ENCODE measurements around the gene ESD.
A peak's percentile ranks its signal among the peaks of the same experiment; 100 is the strongest.

The ESD gene

GRCh38 chr13:46797501-46798237, 708 bp upstream of the ESD start:
- Histone ChIP-seq H3K4me3 (ENCODE audit: low read depth, low read length) (peak overlapping the region; percentile 96), H3K9me3 (ENCODE audit: control insufficient read depth, insufficient read depth, low read depth, low read length) (no peaks in the 10 kb centered on the region), H3K36me3 (ENCODE audit: control insufficient read depth in 2 of 2, insufficient read depth in 1 of 2, low read length in 2 of 2) (peaks cover 3 to 7% of the 10 kb centered on the region in 2 experiments; a peak in 1 of 3 replicates), H3K27ac (ENCODE audit: extremely low read depth, low read depth, low read length) (peak overlapping the region; percentile 57; the same call in 1 of the 2 replicates), H3K4me1 (ENCODE audit: control insufficient read depth, insufficient read depth, low read length) (no peaks in the 10 kb centered on the region; the same call in 1 of the 2 replicates)
- ChIA-PET CTCF (no interaction called here), POLR2A (no interaction called here)
- TF ChIP-seq SCRT2 (tag by site-specific recombination; IDR thresholded peaks at IDR 0.05) (peak; percentile 62; the same call in 1 of the 2 replicates), ZNF140 (tag by site-specific recombination; IDR thresholded peaks at IDR 0.05) (no peak)

DNA sequence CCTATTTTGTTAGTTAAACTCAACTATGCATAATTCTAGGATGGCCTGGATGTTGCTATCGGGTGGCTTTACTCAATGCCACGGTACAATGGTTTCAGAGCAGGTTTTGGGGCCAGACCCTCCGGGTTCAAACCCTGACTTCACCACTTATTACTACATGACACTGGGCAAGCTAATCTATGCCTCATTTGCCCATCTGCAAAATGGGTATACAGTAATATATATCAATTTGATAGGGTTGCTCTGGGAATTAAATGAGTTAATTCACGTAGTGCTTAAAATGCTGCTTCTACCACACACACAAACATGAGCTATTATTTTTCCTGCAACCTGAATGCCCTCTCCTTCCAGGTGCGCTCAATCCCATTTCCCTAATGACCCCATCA, 839 bp downstream of the ESD start:
- Histone ChIP-seq H3K9me3 (ENCODE audit: control insufficient read depth, insufficient read depth, low read depth, low read length) (no peaks in the 10 kb centered on the region), H3K27ac (ENCODE audit: extremely low read depth, low read depth, low read length) (no peak overlapping the region; the same call in 1 of the 2 replicates), H3K36me3 (ENCODE audit: control insufficient read depth in 2 of 2, insufficient read depth in 1 of 2, low read length in 2 of 2) (peaks cover 7 to 9% of the 10 kb centered on the region in 2 experiments; a peak in 2 of 3 replicates), H3K4me3 (ENCODE audit: low read depth, low read length) (peak overlapping the region; percentile 96), H3K4me1 (ENCODE audit: control insufficient read depth, insufficient read depth, low read length) (no peaks in the 10 kb centered on the region; the same call in 1 of the 2 replicates)
- ChIA-PET POLR2A (no interaction called here), CTCF (no interaction called here)
- TF ChIP-seq ZSCAN30 (tag by site-specific recombination; IDR thresholded peaks at IDR 0.05) = 0 out of 2 replicates have a peak, but pooled peaks have one; percentile 18
- TF ChIP-seq ZNF658 (tag by site-specific recombination; IDR thresholded peaks at IDR 0.05) = no peak
- TF ChIP-seq ZNF549 (tag by site-specific recombination; IDR thresholded peaks at IDR 0.05) = no peak
- TF ChIP-seq ZNF76 (tag by site-specific recombination; IDR thresholded peaks at IDR 0.05; ENCODE audit: borderline replicate concordance, low read depth) = no peak
- no peak for TF ChIP-seq SCRT2 (tag by site-specific recombination; IDR thresholded peaks at IDR 0.05)
- TF ChIP-seq IKZF3 (tag by site-specific recombination; IDR thresholded peaks at IDR 0.05) = 0 out of 2 replicates have a peak, but pooled peaks have one; percentile 39
- no peak for TF ChIP-seq ZNF707 (tag by site-specific recombination; IDR thresholded peaks at IDR 0.05)
- TF ChIP-seq YY2 (tag by site-specific recombination; IDR thresholded peaks at IDR 0.05) = no peak
- TF ChIP-seq, protein P1, sequence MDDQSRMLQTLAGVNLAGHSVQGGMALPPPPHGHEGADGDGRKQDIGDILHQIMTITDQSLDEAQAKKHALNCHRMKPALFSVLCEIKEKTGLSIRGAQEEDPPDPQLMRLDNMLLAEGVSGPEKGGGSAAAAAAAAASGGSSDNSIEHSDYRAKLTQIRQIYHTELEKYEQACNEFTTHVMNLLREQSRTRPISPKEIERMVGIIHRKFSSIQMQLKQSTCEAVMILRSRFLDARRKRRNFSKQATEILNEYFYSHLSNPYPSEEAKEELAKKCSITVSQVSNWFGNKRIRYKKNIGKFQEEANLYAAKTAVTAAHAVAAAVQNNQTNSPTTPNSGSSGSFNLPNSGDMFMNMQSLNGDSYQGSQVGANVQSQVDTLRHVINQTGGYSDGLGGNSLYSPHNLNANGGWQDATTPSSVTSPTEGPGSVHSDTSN (CRISPR knock-in tag; IDR thresholded peaks at IDR 0.05) = no peak
- peak; percentile 61; the same call in 1 of the 2 replicates for TF ChIP-seq ZNF664 (tag by site-specific recombination; IDR thresholded peaks at IDR 0.05)

GRCh38 chr13:46795321-46795720, 1.6 kb downstream of the ESD start:
- POLR2A ChIA-PET = no interaction called here
- Histone ChIP-seq H3K36me3 (ENCODE audit: control insufficient read depth in 2 of 2, insufficient read depth in 1 of 2, low read length in 2 of 2) (peaks cover 7 to 17% of the 10 kb centered on the region in 2 experiments; a peak in 2 of 3 replicates), H3K4me1 (ENCODE audit: control insufficient read depth, insufficient read depth, low read length) (no peaks in the 10 kb centered on the region; the same call in 1 of the 2 replicates), H3K9me3 (ENCODE audit: control insufficient read depth, insufficient read depth, low read depth, low read length) (no peaks in the 10 kb centered on the region), H3K27ac (ENCODE audit: extremely low read depth, low read depth, low read length) (no peak overlapping the region), H3K4me3 (ENCODE audit: low read depth, low read length) (no peak overlapping the region)
- TF ChIP-seq ZNF146 (tag by site-specific recombination; IDR thresholded peaks at IDR 0.05) (no peak), ZNF843 (tag by site-specific recombination; IDR thresholded peaks at IDR 0.05) (no peak), ZNF138 (tag by site-specific recombination; IDR thresholded peaks at IDR 0.05; ENCODE audit: borderline replicate concordance) (no peak), ZNF114 (tag by site-specific recombination; IDR thresholded peaks at IDR 0.05) (no peak), ZNF175 (tag by site-specific recombination; IDR thresholded peaks at IDR 0.05) (no peak), ZEB2 (tag by site-specific recombination; IDR thresholded peaks at IDR 0.05) (no peak), ZBTB17 (tag by site-specific recombination; IDR thresholded peaks at IDR 0.05) (no peak), CTCF (tag by site-specific recombination; IDR thresholded peaks at IDR 0.05) (no peak)
- TF ChIP-seq, protein P1 (CRISPR knock-in tag; IDR thresholded peaks at IDR 0.05) = no peak
- TF ChIP-seq, protein P2, sequence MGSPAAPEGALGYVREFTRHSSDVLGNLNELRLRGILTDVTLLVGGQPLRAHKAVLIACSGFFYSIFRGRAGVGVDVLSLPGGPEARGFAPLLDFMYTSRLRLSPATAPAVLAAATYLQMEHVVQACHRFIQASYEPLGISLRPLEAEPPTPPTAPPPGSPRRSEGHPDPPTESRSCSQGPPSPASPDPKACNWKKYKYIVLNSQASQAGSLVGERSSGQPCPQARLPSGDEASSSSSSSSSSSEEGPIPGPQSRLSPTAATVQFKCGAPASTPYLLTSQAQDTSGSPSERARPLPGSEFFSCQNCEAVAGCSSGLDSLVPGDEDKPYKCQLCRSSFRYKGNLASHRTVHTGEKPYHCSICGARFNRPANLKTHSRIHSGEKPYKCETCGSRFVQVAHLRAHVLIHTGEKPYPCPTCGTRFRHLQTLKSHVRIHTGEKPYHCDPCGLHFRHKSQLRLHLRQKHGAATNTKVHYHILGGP (tag by site-specific recombination; IDR thresholded peaks at IDR 0.05) = no peak
- CTCF ChIA-PET = no interaction called here

All from HEK293 (cell line).